ENCODE measurements around the gene CTNNBIP1.

The CTNNBIP1 gene

DNA sequence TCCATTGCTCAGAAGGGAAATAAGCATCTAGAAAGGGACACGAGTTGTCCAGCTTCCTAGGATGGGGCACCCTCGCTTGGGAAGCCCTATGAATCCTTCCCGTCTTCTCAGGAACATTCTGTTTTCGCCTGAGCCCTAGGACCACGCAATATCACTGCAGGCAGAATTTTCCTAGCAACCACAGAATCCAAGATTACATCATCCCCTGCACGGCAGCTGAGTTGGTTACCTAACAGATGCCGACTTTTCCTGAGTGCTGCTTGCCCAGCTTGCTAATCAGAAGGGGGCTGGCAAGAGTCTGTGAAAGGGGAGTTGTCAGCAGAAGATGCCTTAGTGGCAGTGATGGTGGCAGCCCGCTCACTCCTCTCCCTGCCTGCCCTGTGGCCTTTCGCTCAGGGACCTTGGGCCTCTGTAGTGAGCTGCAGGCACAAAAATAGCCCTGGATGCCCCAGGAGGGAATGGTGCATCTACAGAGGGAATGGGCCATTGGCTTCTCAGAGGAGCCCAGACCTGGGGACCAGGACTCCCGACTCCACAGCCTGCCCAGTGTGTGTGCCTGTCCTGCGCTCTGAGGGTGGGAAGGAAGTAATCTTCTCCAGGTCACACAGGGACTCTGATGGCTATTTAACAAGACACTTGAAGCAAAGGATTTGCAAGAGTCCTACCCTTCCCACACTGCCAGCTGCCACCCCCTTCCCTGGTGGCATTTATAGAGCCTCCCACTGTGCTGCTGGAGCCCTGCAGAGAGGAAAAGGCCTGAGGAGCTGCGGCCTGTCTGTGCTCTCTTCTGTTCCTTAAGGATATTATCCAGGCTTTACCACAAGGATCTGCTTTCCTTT is 57.4 kb downstream of the CTNNBIP1 start:
- Histone ChIP-seq H3K4me3 (ENCODE audit: insufficient read length, low read depth) (no peak overlapping the region), H3K9me3 (ENCODE audit: insufficient read depth, low read length) (peaks cover 20% of the 10 kb centered on the region; the same call in 1 of the 2 replicates), H3K36me3 (ENCODE audit: insufficient read depth, insufficient read length, low read length) (no peaks in the 10 kb centered on the region), H3K27me3 (ENCODE audit: insufficient read depth, insufficient read length) (no peaks in the 10 kb centered on the region), H3K4me1 (ENCODE audit: insufficient read depth, insufficient read length) (peaks cover 11% of the 10 kb centered on the region), H3K9ac (ENCODE audit: insufficient read length, low read depth) (no peak overlapping the region)
- DNase-seq (ENCODE audit: low read depth, low spot score) = no peak
- TF ChIP-seq SUZ12 (IDR thresholded peaks at IDR 0.05; ENCODE audit: extremely low read depth, insufficient read depth, insufficient read length) (no peak), YY1 (IDR thresholded peaks at IDR 0.05; ENCODE audit: insufficient read depth, insufficient read length) (no peak), ZNF274 (IDR thresholded peaks at IDR 0.05; ENCODE audit: low read depth, low read length) (no peak)

- Histone ChIP-seq H3K36me3 (ENCODE audit: insufficient read depth, insufficient read length, low read length) (no peaks in the 10 kb centered on the region), H3K4me1 (ENCODE audit: insufficient read depth, insufficient read length) (peaks cover 11% of the 10 kb centered on the region), H3K4me3 (ENCODE audit: insufficient read length, low read depth) (no peak overlapping the region), H3K9ac (ENCODE audit: insufficient read length, low read depth) (peak overlapping the region; percentile 25), H3K27me3 (ENCODE audit: insufficient read depth, insufficient read length) (no peaks in the 10 kb centered on the region), H3K9me3 (ENCODE audit: insufficient read depth, low read length) (peaks cover 20% of the 10 kb centered on the region; the same call in 1 of the 2 replicates)
- TF ChIP-seq SUZ12 (IDR thresholded peaks at IDR 0.05; ENCODE audit: extremely low read depth, insufficient read depth, insufficient read length) (no peak), YY1 (IDR thresholded peaks at IDR 0.05; ENCODE audit: insufficient read depth, insufficient read length) (no peak), ZNF274 (IDR thresholded peaks at IDR 0.05; ENCODE audit: low read depth, low read length) (no peak)
- no peak for DNase-seq (ENCODE audit: low read depth, low spot score)
Observed at GRCh38 chr1:9852004-9852403, 58.1 kb downstream of the CTNNBIP1 start.

- Histone ChIP-seq H3K27me3 (ENCODE audit: insufficient read depth, insufficient read length) (no peaks in the 10 kb centered on the region), H3K9ac (ENCODE audit: insufficient read length, low read depth) (no peak overlapping the region), H3K4me3 (ENCODE audit: insufficient read length, low read depth) (no peak overlapping the region), H3K4me1 (ENCODE audit: insufficient read depth, insufficient read length) (peaks cover 19% of the 10 kb centered on the region), H3K36me3 (ENCODE audit: insufficient read depth, insufficient read length, low read length) (no peaks in the 10 kb centered on the region), H3K9me3 (ENCODE audit: insufficient read depth, low read length) (peaks cover 20% of the 10 kb centered on the region; the same call in 1 of the 2 replicates)
- TF ChIP-seq SUZ12 (IDR thresholded peaks at IDR 0.05; ENCODE audit: extremely low read depth, insufficient read depth, insufficient read length) (no peak), ZNF274 (IDR thresholded peaks at IDR 0.05; ENCODE audit: low read depth, low read length) (no peak), YY1 (IDR thresholded peaks at IDR 0.05; ENCODE audit: insufficient read depth, insufficient read length) (no peak)
- no peak for DNase-seq (ENCODE audit: low read depth, low spot score)
Observed at GRCh38 chr1:9850442-9851162, 59.5 kb downstream of the CTNNBIP1 start.

GRCh38 chr1:9849691-9850441 is 60.2 kb downstream of the CTNNBIP1 start:
- no peak overlapping the region for H3K9ac ChIP-seq (ENCODE audit: insufficient read length, low read depth)
- DNase-seq (ENCODE audit: low read depth, low spot score) = no peak
- no peak for TF ChIP-seq SUZ12 (IDR thresholded peaks at IDR 0.05; ENCODE audit: extremely low read depth, insufficient read depth, insufficient read length)
- no peak for TF ChIP-seq ZNF274 (IDR thresholded peaks at IDR 0.05; ENCODE audit: low read depth, low read length)
- no peak for TF ChIP-seq YY1 (IDR thresholded peaks at IDR 0.05; ENCODE audit: insufficient read depth, insufficient read length)
- H3K4me3 ChIP-seq (ENCODE audit: insufficient read length, low read depth) = no peak overlapping the region
- no peaks in the 10 kb centered on the region for H3K36me3 ChIP-seq (ENCODE audit: insufficient read depth, insufficient read length, low read length)
- peaks cover 15% of the 10 kb centered on the region; the same call in 1 of the 2 replicates for H3K9me3 ChIP-seq (ENCODE audit: insufficient read depth, low read length)
- no peaks in the 10 kb centered on the region for H3K27me3 ChIP-seq (ENCODE audit: insufficient read depth, insufficient read length)
- peaks cover 19% of the 10 kb centered on the region for H3K4me1 ChIP-seq (ENCODE audit: insufficient read depth, insufficient read length)

GRCh38 chr1:9848022-9848421 is 62.0 kb downstream of the CTNNBIP1 start:
- Histone ChIP-seq H3K9me3 (ENCODE audit: insufficient read depth, low read length) (no peaks in the 10 kb centered on the region), H3K4me1 (ENCODE audit: insufficient read depth, insufficient read length) (peaks cover 26% of the 10 kb centered on the region), H3K27me3 (ENCODE audit: insufficient read depth, insufficient read length) (no peaks in the 10 kb centered on the region), H3K9ac (ENCODE audit: insufficient read length, low read depth) (no peak overlapping the region), H3K36me3 (ENCODE audit: insufficient read depth, insufficient read length, low read length) (no peaks in the 10 kb centered on the region), H3K4me3 (ENCODE audit: insufficient read length, low read depth) (no peak overlapping the region)
- TF ChIP-seq SUZ12 (IDR thresholded peaks at IDR 0.05; ENCODE audit: extremely low read depth, insufficient read depth, insufficient read length) = no peak
- TF ChIP-seq ZNF274 (IDR thresholded peaks at IDR 0.05; ENCODE audit: low read depth, low read length) = no peak
- TF ChIP-seq YY1 (IDR thresholded peaks at IDR 0.05; ENCODE audit: insufficient read depth, insufficient read length) = no peak
- DNase-seq (ENCODE audit: low read depth, low spot score) = no peak

GRCh38 chr1:9847269-9847668 is 62.8 kb downstream of the CTNNBIP1 start:
- TF ChIP-seq ZNF274 (IDR thresholded peaks at IDR 0.05; ENCODE audit: low read depth, low read length) = no peak
- TF ChIP-seq YY1 (IDR thresholded peaks at IDR 0.05; ENCODE audit: insufficient read depth, insufficient read length) = no peak
- TF ChIP-seq SUZ12 (IDR thresholded peaks at IDR 0.05; ENCODE audit: extremely low read depth, insufficient read depth, insufficient read length) = no peak
- H3K36me3 ChIP-seq (ENCODE audit: insufficient read depth, insufficient read length, low read length) = no peaks in the 10 kb centered on the region
- H3K4me3 ChIP-seq (ENCODE audit: insufficient read length, low read depth) = no peak overlapping the region
- no peak for DNase-seq (ENCODE audit: low read depth, low spot score)
- H3K9ac ChIP-seq (ENCODE audit: insufficient read length, low read depth) = no peak overlapping the region
- no peaks in the 10 kb centered on the region for H3K27me3 ChIP-seq (ENCODE audit: insufficient read depth, insufficient read length)
- peaks cover 21% of the 10 kb centered on the region for H3K4me1 ChIP-seq (ENCODE audit: insufficient read depth, insufficient read length)
- H3K9me3 ChIP-seq (ENCODE audit: insufficient read depth, low read length) = no peaks in the 10 kb centered on the region
